Peyer's patch (tissue), 4 donors: ENCODE results near the gene CNTNAP2.

Source experiments
- POLR2A ChIP-seq, 2 donors: fragments of 450-650 bp; IDR thresholded peaks; one replicate each; pipeline ENCODE4 v1.5.1; 2017; ENCODE audit warnings: antibody characterized with exemption in 2 of 2, mild to moderate bottlenecking in 2 of 2, moderate library complexity in 2 of 2
- TF ChIP-seq, protein P1 (sequence below), 6 experiments: fragments of 450-650 bp in 4 of 6; fragments of 200-600 bp in 2 of 6; sonication (generic) in 1 of 6; IDR thresholded peaks; one replicate each; pipeline ENCODE4 v1.5.1; 2017 to 2019; ENCODE audit warnings: antibody characterized with exemption in 6 of 6, mild to moderate bottlenecking in 3 of 6, moderate library complexity in 1 of 6

DNA sequence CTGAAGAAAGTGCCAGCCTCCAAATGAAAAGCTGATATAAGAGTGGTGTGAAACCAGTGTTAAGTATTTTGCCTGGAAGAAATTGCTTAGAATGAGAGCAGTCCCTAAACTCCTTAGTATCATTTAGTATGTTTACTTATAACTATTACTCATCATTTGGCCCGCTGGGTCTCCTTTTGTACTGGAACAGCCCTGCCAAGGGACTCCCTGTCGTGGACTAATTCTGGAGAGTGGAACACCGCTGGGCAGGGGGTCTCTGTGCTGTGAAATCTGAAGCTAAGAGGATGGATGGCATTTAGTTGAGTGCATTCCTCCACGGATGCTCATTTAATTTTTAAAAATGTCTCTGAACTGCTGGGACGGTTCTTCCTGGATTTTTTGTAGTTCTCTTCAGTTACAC is 1584.1 kb downstream of the CNTNAP2 start:
- TF ChIP-seq POLR2A (IDR thresholded peaks at IDR 0.05) = no peak
- TF ChIP-seq, protein P1, sequence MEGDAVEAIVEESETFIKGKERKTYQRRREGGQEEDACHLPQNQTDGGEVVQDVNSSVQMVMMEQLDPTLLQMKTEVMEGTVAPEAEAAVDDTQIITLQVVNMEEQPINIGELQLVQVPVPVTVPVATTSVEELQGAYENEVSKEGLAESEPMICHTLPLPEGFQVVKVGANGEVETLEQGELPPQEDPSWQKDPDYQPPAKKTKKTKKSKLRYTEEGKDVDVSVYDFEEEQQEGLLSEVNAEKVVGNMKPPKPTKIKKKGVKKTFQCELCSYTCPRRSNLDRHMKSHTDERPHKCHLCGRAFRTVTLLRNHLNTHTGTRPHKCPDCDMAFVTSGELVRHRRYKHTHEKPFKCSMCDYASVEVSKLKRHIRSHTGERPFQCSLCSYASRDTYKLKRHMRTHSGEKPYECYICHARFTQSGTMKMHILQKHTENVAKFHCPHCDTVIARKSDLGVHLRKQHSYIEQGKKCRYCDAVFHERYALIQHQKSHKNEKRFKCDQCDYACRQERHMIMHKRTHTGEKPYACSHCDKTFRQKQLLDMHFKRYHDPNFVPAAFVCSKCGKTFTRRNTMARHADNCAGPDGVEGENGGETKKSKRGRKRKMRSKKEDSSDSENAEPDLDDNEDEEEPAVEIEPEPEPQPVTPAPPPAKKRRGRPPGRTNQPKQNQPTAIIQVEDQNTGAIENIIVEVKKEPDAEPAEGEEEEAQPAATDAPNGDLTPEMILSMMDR (IDR thresholded peaks at IDR 0.05) = no peak
